GM21786 (cell line): ENCODE measurements around the gene CPVL.

Experiments
- ATAC-seq: cut with Tn5 transposase; IDR thresholded peaks from one replicate; pipeline ENCODE4 v1.9.1; 2021; ENCODE audit not compliant: unreplicated experiment

CPVL gene

GRCh38 chr7:29007127-29007526 lies 139.2 kb downstream of the CPVL start:
- ATAC-seq, result no peak

- no peak for ATAC-seq
These were observed 140.5 kb downstream of the CPVL start for GRCh38 chr7:29005829-29006228.

- ATAC-seq, result no peak
These were observed 140.9 kb downstream of the CPVL start for GRCh38 chr7:29005406-29005805.

- no peak for ATAC-seq
These were observed 142.6 kb downstream of the CPVL start for GRCh38 chr7:29003703-29004102.

- ATAC-seq, result no peak
These were observed 145.6 kb downstream of the CPVL start for GRCh38 chr7:29000717-29001076.

- ATAC-seq, result no peak
These were observed 146.2 kb downstream of the CPVL start for GRCh38 chr7:28999895-29000716.

GRCh38 chr7:28999427-28999826 lies 146.9 kb downstream of the CPVL start:
- no peak for ATAC-seq

GRCh38 chr7:28998105-28998504 lies 148.2 kb downstream of the CPVL start:
- ATAC-seq, result no peak

- no peak for ATAC-seq
These were observed 149.5 kb downstream of the CPVL start for GRCh38 chr7:28996836-28997235.

GRCh38 chr7:28993371-28993770 lies 153.0 kb downstream of the CPVL start:
- no peak for ATAC-seq

- ATAC-seq, result no peak
These were observed 153.5 kb downstream of the CPVL start for GRCh38 chr7:28992798-28993197.

GRCh38 chr7:28990200-28990960 lies 156.0 kb downstream of the CPVL start:
- no peak for ATAC-seq

GRCh38 chr7:28989211-28989980 lies 156.9 kb downstream of the CPVL start:
- ATAC-seq, result no peak

GRCh38 chr7:28988810-28989209 lies 157.5 kb downstream of the CPVL start:
- ATAC-seq, result no peak

GRCh38 chr7:28988091-28988490 lies 158.2 kb downstream of the CPVL start:
- ATAC-seq, result no peak

GRCh38 chr7:28986765-28987110 lies 159.6 kb downstream of the CPVL start:
- no peak for ATAC-seq

- ATAC-seq, result no peak
These were observed 160.1 kb downstream of the CPVL start for GRCh38 chr7:28986028-28986764.

- no peak for ATAC-seq
These were observed 161.7 kb downstream of the CPVL start for GRCh38 chr7:28984631-28985030.

- no peak for ATAC-seq
These were observed 162.1 kb downstream of the CPVL start for GRCh38 chr7:28984217-28984616.

- ATAC-seq, result no peak
These were observed 162.7 kb downstream of the CPVL start for GRCh38 chr7:28983396-28984190.
